Liver (tissue), 9 donors: ENCODE results near the gene HSP90AA1. TPM values are rescaled to one million over a fixed set of nuclear protein-coding genes. Genes with fewer than 3 reads are reported as not detected.
"Not testable (repeated sequence)": the region's sequence is repeated elsewhere in the genome, so short reads cannot be mapped to it uniquely, and the experiment has no call there.

Experiments
- DNase-seq: peaks from one replicate; pipeline ENCODE4 v3.0.0-alpha.2; 2017; ENCODE audit warnings: low spot score
- H3K27ac ChIP-seq, 2 donors: one replicate each; pipeline ENCODE4 v1.7.0; 2013; ENCODE audit warnings: inconsistent platforms in 2 of 2, low read length in 2 of 2, control low read depth in 1 of 2, low read depth in 1 of 2, mild to moderate bottlenecking in 1 of 2
- H3K27me3 ChIP-seq, 4 donors: one replicate each; pipeline versions ENCODE4 v1.6.1 to v1.7.0; 2013; ENCODE audit warnings: low read length in 3 of 4, inconsistent platforms in 1 of 4, mild to moderate bottlenecking in 1 of 4, moderate library complexity in 1 of 4; ENCODE audit not compliant: control insufficient read depth in 4 of 4, insufficient read depth in 4 of 4
- H3K36me3 ChIP-seq, 4 donors: one replicate each; pipeline versions ENCODE4 v1.6.1 to v1.7.0; 2013; ENCODE audit warnings: low read length in 3 of 4, mild to moderate bottlenecking in 3 of 4, low read depth in 1 of 4, moderate library complexity in 1 of 4; ENCODE audit not compliant: control insufficient read depth in 4 of 4, insufficient read depth in 3 of 4
- H3K4me1 ChIP-seq, 4 donors: one replicate each; pipeline versions ENCODE4 v1.6.1 to v1.7.0; 2013; ENCODE audit warnings: low read length in 3 of 4, mild to moderate bottlenecking in 3 of 4, moderate library complexity in 1 of 4; ENCODE audit not compliant: control insufficient read depth in 4 of 4, insufficient read depth in 4 of 4
- H3K4me3 ChIP-seq, 3 donors: one replicate each; pipeline versions ENCODE4 v1.6.1 to v1.7.0; 2013; ENCODE audit warnings: low read length in 3 of 3, control low read depth in 1 of 3, low read depth in 1 of 3, mild to moderate bottlenecking in 1 of 3
- H3K9ac ChIP-seq, 2 donors: one replicate each; pipeline ENCODE4 v1.7.0; 2013; ENCODE audit warnings: low read length in 2 of 2, mild to moderate bottlenecking in 2 of 2, moderate library complexity in 2 of 2, control low read depth in 1 of 2, low read depth in 1 of 2
- H3K9me3 ChIP-seq, 4 donors: one replicate each; pipeline versions ENCODE4 v1.6.1 to v1.7.0; 2013; ENCODE audit warnings: low read length in 3 of 4; ENCODE audit not compliant: control insufficient read depth in 4 of 4
- CTCF ChIP-seq: fragments of 150-350 bp; IDR thresholded peaks from 2 replicates; pipeline ENCODE4 v1.5.1; 2017; ENCODE audit warnings: improper control_type of control experiment, low read depth, low read length; ENCODE audit not compliant: missing input control
- FOXA1 ChIP-seq: IDR thresholded peaks from 2 replicates; pipeline ENCODE4 v1.6.1; 2016; ENCODE audit warnings: antibody characterized with exemption
- FOXA2 ChIP-seq: IDR thresholded peaks from 2 replicates; pipeline ENCODE4 v1.6.1; 2016; ENCODE audit warnings: antibody characterized with exemption
- HNF4G ChIP-seq: IDR thresholded peaks from 2 replicates; pipeline ENCODE4 v1.6.1; 2016; ENCODE audit warnings: antibody characterized with exemption
- JUND ChIP-seq, 2 donors: IDR thresholded peaks; 2 replicates each; pipeline ENCODE4 v1.6.1; 2016; ENCODE audit warnings: antibody characterized with exemption in 2 of 2
- REST ChIP-seq: IDR thresholded peaks from 2 replicates; pipeline ENCODE4 v1.6.1; 2016; ENCODE audit warnings: antibody characterized with exemption, mild to moderate bottlenecking
- WGBS: extraction: QIAGEN DNeasy Blood & Tissue Kit; methylation state at CpG from one replicate; pipeline ENCODE4 v1.1.7; 2013; 5-methylcytosine and 5-hydroxymethylcytosine counted together
- polyA plus RNA-seq, 2 donors: library from polyadenylated mRNA; stranded (reverse) in 1 of 2; unstranded in 1 of 2; fragments of 200-250 nt in 1 of 2; fragments of >200 nt in 1 of 2; fragmentation: Nextera tagmentation in 1 of 2; extraction: Ambion mirVana in 1 of 2; gene quantifications; one replicate each; pipeline versions ENCODE4 v1.2.1 to v1.2.3, GENCODE V29; 2013 to 2015
- total RNA-seq, 2 donors: library from RNA; depleted of rRNA; stranded (reverse); fragments of >200 nt; gene quantifications; one replicate each; pipeline ENCODE4 v1.2.3, GENCODE V29; 2014
- donor health status: healthy.
- donor health status: healthy.
- donor health status: healthy.
- donor health status: healthy.
- donor health status: healthy.

HSP90AA1 gene
- total and polyA plus RNA-seq, 4 donors = 174 to 386 (median 287) TPM

GRCh38 chr14:102064590-102064989, 22.3 kb downstream of the HSP90AA1 start:
- H3K4me1 ChIP-seq, H3K27ac ChIP-seq, DNase-seq, H3K9ac ChIP-seq, H3K9me3 ChIP-seq, H3K4me3 ChIP-seq, H3K27me3 ChIP-seq, H3K36me3 ChIP-seq: not testable (repeated sequence)
- WGBS = 88% methylated on average over 8 of the region's 8 CpGs

GRCh38 chr14:102063808-102064429, 22.9 kb downstream of the HSP90AA1 start:
- DNase-seq = no peak

More at GRCh38 chr14:102063808-102064429, 22.9 kb downstream of the HSP90AA1 start:
- no peak overlapping the region for H3K4me3 ChIP-seq
- no peak overlapping the region for H3K9ac ChIP-seq
- TF ChIP-seq JUND (IDR thresholded peaks at IDR 0.05) (no peak), REST (no peak), CTCF (no peak), FOXA2 (no peak), HNF4G (no peak), FOXA1 (no peak)
- WGBS = 78% methylated on average over 14 of the region's 14 CpGs
- H3K36me3 ChIP-seq = no peaks in the 10 kb centered on the region
- no peaks in the 10 kb centered on the region for H3K27me3 ChIP-seq
- H3K27ac ChIP-seq = no peak overlapping the region
- H3K9me3 ChIP-seq = no peaks in the 10 kb centered on the region
- no peaks in the 10 kb centered on the region for H3K4me1 ChIP-seq
